GM10847 (cell line): Measurements from ENCODE around the gene NAPEPLD.
A peak's percentile ranks its signal among the peaks of the same experiment; 100 is the strongest.

Experiments used
- POLR2A ChIP-seq: IDR thresholded peaks from 2 replicates; pipeline ENCODE4 v1.6.1; 2011; ENCODE audit not compliant: insufficient read length; ENCODE audit errors: extremely low read depth

Gene NAPEPLD

GRCh38 chr7:103148994-103149807 is at the start of gene NAPEPLD:
Gene NAPEPLD (minus strand): TSS chr7:103149099. CDS start chr7:103128776, 20,323 bp downstream.
- TF ChIP-seq POLR2A = peak; percentile 31

GRCh38 chr7:103154042-103154441 is 5.1 kb upstream of the NAPEPLD start:
- no peak for TF ChIP-seq POLR2A

GRCh38 chr7:103150192-103150591 is 1.3 kb upstream of the NAPEPLD start:
- TF ChIP-seq POLR2A = no peak

GRCh38 chr7:103149808-103150180 is 895 bp upstream of the NAPEPLD start:
- TF ChIP-seq POLR2A = no peak

GRCh38 chr7:103148131-103148993 is 537 bp downstream of the NAPEPLD start:
- TF ChIP-seq POLR2A = no peak

GRCh38 chr7:103143868-103144267 is 5.0 kb downstream of the NAPEPLD start:
- TF ChIP-seq POLR2A = no peak

GRCh38 chr7:103142494-103142893 is 6.4 kb downstream of the NAPEPLD start:
- no peak for TF ChIP-seq POLR2A

GRCh38 chr7:103141753-103142404 is 7.0 kb downstream of the NAPEPLD start:
- no peak for TF ChIP-seq POLR2A

- no peak for TF ChIP-seq POLR2A
Observed at GRCh38 chr7:103140685-103141084, 8.2 kb downstream of the NAPEPLD start.

GRCh38 chr7:103140061-103140460 is 8.8 kb downstream of the NAPEPLD start:
- no peak for TF ChIP-seq POLR2A

- TF ChIP-seq POLR2A = no peak
Observed at GRCh38 chr7:103134836-103135554, 13.9 kb downstream of the NAPEPLD start.

- TF ChIP-seq POLR2A = no peak
Observed at GRCh38 chr7:103132995-103133688, 15.8 kb downstream of the NAPEPLD start.

- TF ChIP-seq POLR2A = no peak
Observed at GRCh38 chr7:103130901-103131624, 17.8 kb downstream of the NAPEPLD start.
